Gastrocnemius medialis (tissue), 4 donors: ENCODE data around the gene JDP2.

Experiments
- CTCF ChIP-seq, 5 experiments: fragments of 450-650 bp in 3 of 5; fragments of 200-600 bp in 2 of 5; sonication (generic) in 2 of 5; IDR thresholded peaks in 4 of 5; conservative IDR thresholded peaks in 1 of 5; 1 replicate in 4 of 5; 2 replicates in 1 of 5; pipeline ENCODE4 v1.5.1; 2016 to 2019; ENCODE audit warnings: antibody characterized with exemption in 5 of 5, mild to moderate bottlenecking in 3 of 5, moderate library complexity in 3 of 5
- POLR2A ChIP-seq, 2 donors: fragments of 450-650 bp; IDR thresholded peaks; one replicate each; pipeline ENCODE4 v1.6.1; 2017; ENCODE audit warnings: antibody characterized with exemption in 2 of 2, mild to moderate bottlenecking in 2 of 2, moderate library complexity in 2 of 2

DNA sequence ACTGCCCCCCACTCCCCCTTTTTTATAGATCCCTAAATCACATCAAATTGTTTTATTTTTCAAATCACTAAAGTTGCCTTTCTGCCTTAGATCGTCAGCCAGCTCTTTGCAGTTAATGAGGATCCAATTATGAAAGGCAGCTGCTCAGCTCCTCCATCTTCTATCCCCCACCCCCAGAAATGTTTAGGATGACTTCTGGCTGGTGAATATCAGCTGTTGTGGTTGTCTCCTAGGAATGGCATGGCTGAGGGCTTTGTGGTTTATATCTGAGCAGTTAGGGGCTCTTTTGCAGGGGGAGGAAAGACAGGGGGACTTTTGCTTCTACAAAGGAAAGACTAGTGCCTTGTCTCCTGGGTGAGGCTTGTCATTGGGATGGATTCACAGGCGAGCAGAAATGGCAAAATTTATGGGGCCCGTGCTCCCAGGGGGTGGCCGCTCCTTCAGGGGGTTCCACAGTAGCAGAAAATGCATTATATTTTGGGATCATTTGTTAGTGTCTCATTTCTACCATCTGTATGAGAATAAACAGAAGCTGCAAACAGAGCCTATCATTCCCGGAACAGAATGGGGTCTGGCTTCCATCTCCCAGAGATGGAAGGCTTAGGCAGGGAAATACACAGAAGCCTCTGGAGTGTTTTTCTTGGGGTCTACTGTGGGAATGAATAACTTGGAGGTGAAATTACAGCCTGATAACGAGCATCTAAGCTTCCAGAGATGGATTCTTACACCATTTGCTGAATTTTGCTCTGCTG lies 6.5 kb downstream of the JDP2 start:
- TF ChIP-seq POLR2A (IDR thresholded peaks at IDR 0.05): no peak
- TF ChIP-seq CTCF (IDR thresholded peaks at IDR 0.05 in 4 of 5, conservative IDR thresholded peaks at IDR 0.05 in 1 of 5): no peak
